SK-N-SH (cell line): ENCODE data around the gene SLC24A3.

Source experiments
- ELF1 ChIP-seq: IDR thresholded peaks from 2 replicates; pipeline ENCODE4 v1.4.0; 2012
- GABPA ChIP-seq: IDR thresholded peaks from 2 replicates; pipeline ENCODE4 v1.4.0; 2012; ENCODE audit warnings: low read depth, mild to moderate bottlenecking
- MXI1 ChIP-seq: IDR thresholded peaks from 2 replicates; pipeline ENCODE4 v1.6.1; 2012; ENCODE audit warnings: mild to moderate bottlenecking, low read depth, low read length, improper control_type of control experiment
- SIN3A ChIP-seq: IDR thresholded peaks from 2 replicates; pipeline ENCODE4 v1.6.1; 2012; ENCODE audit warnings: low read depth, mild to moderate bottlenecking, low read length, moderate library complexity, borderline replicate concordance
- TCF12 ChIP-seq: IDR thresholded peaks from 2 replicates; pipeline ENCODE4 v1.4.0; 2012
- TF ChIP-seq, protein P1 (sequence below): fragments of 200-600 bp; sonication (generic); IDR thresholded peaks from 2 replicates; pipeline ENCODE4 v1.6.1; 2017; ENCODE audit warnings: antibody characterized with exemption, mild to moderate bottlenecking, moderate library complexity
- TF ChIP-seq, protein P2 (sequence below): IDR thresholded peaks from 2 replicates; pipeline ENCODE4 v1.6.1; 2012; ENCODE audit warnings: mild to moderate bottlenecking, low read depth, low read length, moderate library complexity
- TF ChIP-seq, protein P3 (sequence below): IDR thresholded peaks from 2 replicates; pipeline ENCODE4 v1.4.0; 2012; ENCODE audit warnings: low read depth, borderline replicate concordance

DNA sequence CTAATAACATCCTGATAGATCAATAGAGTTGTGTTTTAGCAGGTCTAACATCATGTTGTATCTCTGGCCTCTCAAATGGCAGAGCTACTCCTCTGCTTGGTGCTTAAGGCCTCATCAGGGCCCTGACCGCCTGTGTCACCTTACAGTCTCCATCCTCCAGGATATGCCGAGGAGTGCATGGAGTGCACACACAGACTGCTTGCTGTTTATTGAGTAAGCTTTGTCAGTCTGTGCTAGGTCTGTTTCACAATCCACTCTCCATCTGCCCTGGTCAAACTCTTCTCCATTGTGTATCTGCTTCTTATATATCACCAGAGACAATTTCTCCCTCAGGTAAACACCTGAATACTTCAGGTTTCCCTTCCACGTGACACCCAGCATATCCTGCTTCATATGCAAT, 136.1 kb downstream of the SLC24A3 start:
- no peak for TF ChIP-seq ELF1
- TF ChIP-seq, protein P1, sequence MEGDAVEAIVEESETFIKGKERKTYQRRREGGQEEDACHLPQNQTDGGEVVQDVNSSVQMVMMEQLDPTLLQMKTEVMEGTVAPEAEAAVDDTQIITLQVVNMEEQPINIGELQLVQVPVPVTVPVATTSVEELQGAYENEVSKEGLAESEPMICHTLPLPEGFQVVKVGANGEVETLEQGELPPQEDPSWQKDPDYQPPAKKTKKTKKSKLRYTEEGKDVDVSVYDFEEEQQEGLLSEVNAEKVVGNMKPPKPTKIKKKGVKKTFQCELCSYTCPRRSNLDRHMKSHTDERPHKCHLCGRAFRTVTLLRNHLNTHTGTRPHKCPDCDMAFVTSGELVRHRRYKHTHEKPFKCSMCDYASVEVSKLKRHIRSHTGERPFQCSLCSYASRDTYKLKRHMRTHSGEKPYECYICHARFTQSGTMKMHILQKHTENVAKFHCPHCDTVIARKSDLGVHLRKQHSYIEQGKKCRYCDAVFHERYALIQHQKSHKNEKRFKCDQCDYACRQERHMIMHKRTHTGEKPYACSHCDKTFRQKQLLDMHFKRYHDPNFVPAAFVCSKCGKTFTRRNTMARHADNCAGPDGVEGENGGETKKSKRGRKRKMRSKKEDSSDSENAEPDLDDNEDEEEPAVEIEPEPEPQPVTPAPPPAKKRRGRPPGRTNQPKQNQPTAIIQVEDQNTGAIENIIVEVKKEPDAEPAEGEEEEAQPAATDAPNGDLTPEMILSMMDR = no peak
- TF ChIP-seq, protein P2, sequence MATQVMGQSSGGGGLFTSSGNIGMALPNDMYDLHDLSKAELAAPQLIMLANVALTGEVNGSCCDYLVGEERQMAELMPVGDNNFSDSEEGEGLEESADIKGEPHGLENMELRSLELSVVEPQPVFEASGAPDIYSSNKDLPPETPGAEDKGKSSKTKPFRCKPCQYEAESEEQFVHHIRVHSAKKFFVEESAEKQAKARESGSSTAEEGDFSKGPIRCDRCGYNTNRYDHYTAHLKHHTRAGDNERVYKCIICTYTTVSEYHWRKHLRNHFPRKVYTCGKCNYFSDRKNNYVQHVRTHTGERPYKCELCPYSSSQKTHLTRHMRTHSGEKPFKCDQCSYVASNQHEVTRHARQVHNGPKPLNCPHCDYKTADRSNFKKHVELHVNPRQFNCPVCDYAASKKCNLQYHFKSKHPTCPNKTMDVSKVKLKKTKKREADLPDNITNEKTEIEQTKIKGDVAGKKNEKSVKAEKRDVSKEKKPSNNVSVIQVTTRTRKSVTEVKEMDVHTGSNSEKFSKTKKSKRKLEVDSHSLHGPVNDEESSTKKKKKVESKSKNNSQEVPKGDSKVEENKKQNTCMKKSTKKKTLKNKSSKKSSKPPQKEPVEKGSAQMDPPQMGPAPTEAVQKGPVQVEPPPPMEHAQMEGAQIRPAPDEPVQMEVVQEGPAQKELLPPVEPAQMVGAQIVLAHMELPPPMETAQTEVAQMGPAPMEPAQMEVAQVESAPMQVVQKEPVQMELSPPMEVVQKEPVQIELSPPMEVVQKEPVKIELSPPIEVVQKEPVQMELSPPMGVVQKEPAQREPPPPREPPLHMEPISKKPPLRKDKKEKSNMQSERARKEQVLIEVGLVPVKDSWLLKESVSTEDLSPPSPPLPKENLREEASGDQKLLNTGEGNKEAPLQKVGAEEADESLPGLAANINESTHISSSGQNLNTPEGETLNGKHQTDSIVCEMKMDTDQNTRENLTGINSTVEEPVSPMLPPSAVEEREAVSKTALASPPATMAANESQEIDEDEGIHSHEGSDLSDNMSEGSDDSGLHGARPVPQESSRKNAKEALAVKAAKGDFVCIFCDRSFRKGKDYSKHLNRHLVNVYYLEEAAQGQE = no peak
- TF ChIP-seq, protein P3, sequence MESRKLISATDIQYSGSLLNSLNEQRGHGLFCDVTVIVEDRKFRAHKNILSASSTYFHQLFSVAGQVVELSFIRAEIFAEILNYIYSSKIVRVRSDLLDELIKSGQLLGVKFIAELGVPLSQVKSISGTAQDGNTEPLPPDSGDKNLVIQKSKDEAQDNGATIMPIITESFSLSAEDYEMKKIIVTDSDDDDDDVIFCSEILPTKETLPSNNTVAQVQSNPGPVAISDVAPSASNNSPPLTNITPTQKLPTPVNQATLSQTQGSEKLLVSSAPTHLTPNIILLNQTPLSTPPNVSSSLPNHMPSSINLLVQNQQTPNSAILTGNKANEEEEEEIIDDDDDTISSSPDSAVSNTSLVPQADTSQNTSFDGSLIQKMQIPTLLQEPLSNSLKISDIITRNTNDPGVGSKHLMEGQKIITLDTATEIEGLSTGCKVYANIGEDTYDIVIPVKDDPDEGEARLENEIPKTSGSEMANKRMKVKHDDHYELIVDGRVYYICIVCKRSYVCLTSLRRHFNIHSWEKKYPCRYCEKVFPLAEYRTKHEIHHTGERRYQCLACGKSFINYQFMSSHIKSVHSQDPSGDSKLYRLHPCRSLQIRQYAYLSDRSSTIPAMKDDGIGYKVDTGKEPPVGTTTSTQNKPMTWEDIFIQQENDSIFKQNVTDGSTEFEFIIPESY = no peak
- no peak for TF ChIP-seq TCF12
- no peak for TF ChIP-seq MXI1
- TF ChIP-seq SIN3A = no peak
- TF ChIP-seq GABPA = no peak
